ENCODE results near the gene SVIL.

SVIL gene

DNA sequence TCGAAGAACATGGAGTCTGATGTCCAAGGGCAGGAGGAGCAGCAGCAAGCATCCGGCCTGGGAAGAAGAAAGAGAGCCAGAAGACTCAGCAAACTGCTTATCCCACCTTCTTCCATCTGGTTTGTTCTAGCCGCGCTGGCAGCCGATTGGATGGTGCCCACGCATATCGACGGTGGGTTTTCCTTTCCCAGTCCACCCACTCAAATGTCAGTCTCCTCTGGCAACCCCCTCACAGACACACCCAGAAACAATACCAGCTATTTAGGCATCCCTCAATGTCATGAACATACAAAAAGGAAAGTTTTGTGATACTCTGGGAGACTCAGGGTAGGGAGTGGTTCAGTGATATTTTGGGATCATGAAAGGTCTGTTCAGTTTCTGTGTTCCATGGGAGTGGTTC, 206.3 kb downstream of the SVIL start:
- TF ChIP-seq NFIC (IDR thresholded peaks at IDR 0.05): no peak

DNA sequence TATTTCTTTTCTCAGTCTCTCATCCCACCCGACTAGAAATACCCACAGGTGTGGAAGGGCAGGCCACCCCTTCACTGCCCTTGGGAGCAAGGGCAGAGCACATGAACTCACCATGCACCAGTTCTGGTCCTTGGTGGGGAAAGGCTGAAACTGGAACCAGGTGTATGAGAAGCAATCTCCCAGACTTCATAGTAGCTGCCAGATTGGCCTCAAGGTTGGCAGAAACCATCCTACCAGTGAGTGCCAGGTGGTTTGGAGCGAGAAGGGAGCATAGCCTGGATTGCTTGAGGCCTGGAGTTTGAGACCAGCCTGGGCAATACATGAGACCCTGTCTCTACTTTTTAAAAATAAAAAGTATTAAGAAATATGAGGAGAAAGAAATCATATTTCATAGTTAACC, 207.1 kb downstream of the SVIL start:
- TF ChIP-seq YY1 (IDR thresholded peaks at IDR 0.05; ENCODE audit: low read depth) (no peak), RAD21 (IDR thresholded peaks at IDR 0.05; ENCODE audit: low read depth) (no peak), TEAD4 (IDR thresholded peaks at IDR 0.05) (no peak), EP300 (IDR thresholded peaks at IDR 0.05; ENCODE audit: borderline replicate concordance) (no peak), TAF1 (IDR thresholded peaks at IDR 0.05; ENCODE audit: low read depth) (no peak), ZBTB7A (IDR thresholded peaks at IDR 0.05; ENCODE audit: low read depth) (no peak), EGR1 (IDR thresholded peaks at IDR 0.05) (no peak), FOXM1 (IDR thresholded peaks at IDR 0.05; ENCODE audit: borderline replicate concordance, low read depth) (no peak), NFIC (IDR thresholded peaks at IDR 0.05) (no peak), TCF12 (IDR thresholded peaks at IDR 0.05; ENCODE audit: low read depth) (no peak), CREB1 (IDR thresholded peaks at IDR 0.05; ENCODE audit: low read depth) (no peak), CEBPB (IDR thresholded peaks at IDR 0.05) (no peak)
- TF ChIP-seq, protein P1, sequence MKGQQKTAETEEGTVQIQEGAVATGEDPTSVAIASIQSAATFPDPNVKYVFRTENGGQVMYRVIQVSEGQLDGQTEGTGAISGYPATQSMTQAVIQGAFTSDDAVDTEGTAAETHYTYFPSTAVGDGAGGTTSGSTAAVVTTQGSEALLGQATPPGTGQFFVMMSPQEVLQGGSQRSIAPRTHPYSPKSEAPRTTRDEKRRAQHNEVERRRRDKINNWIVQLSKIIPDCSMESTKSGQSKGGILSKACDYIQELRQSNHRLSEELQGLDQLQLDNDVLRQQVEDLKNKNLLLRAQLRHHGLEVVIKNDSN (IDR thresholded peaks at IDR 0.05): no peak
- TF ChIP-seq, protein P2, sequence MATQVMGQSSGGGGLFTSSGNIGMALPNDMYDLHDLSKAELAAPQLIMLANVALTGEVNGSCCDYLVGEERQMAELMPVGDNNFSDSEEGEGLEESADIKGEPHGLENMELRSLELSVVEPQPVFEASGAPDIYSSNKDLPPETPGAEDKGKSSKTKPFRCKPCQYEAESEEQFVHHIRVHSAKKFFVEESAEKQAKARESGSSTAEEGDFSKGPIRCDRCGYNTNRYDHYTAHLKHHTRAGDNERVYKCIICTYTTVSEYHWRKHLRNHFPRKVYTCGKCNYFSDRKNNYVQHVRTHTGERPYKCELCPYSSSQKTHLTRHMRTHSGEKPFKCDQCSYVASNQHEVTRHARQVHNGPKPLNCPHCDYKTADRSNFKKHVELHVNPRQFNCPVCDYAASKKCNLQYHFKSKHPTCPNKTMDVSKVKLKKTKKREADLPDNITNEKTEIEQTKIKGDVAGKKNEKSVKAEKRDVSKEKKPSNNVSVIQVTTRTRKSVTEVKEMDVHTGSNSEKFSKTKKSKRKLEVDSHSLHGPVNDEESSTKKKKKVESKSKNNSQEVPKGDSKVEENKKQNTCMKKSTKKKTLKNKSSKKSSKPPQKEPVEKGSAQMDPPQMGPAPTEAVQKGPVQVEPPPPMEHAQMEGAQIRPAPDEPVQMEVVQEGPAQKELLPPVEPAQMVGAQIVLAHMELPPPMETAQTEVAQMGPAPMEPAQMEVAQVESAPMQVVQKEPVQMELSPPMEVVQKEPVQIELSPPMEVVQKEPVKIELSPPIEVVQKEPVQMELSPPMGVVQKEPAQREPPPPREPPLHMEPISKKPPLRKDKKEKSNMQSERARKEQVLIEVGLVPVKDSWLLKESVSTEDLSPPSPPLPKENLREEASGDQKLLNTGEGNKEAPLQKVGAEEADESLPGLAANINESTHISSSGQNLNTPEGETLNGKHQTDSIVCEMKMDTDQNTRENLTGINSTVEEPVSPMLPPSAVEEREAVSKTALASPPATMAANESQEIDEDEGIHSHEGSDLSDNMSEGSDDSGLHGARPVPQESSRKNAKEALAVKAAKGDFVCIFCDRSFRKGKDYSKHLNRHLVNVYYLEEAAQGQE (IDR thresholded peaks at IDR 0.05; ENCODE audit: low read depth): no peak
- TF ChIP-seq, protein P3, sequence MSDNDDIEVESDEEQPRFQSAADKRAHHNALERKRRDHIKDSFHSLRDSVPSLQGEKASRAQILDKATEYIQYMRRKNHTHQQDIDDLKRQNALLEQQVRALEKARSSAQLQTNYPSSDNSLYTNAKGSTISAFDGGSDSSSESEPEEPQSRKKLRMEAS (IDR thresholded peaks at IDR 0.05): no peak

DNA sequence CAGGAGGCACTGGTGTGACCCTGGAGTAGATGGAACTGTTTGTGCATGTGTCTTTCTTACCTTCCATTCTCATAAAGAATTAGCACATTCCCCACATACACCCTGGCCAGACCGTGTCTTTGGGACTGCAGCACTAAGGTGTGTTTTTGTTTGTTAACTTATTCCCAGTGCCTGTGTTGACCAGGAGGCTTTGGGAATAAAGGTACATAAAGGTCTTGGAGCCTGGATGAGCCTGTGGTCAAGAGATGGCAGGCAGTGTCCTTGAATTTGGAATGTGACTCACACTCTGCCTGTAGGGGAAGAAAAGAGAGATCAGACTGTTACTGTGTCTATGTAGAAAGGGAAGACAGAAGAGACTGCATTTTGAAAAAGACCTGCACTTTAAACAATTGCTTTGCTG, 208.4 kb downstream of the SVIL start:
- TF ChIP-seq YY1 (IDR thresholded peaks at IDR 0.05; ENCODE audit: low read depth) (no peak), CEBPB (IDR thresholded peaks at IDR 0.05) (no peak), TEAD4 (IDR thresholded peaks at IDR 0.05) (no peak), CREB1 (IDR thresholded peaks at IDR 0.05; ENCODE audit: low read depth) (no peak), RAD21 (IDR thresholded peaks at IDR 0.05; ENCODE audit: low read depth) (no peak), NFIC (IDR thresholded peaks at IDR 0.05) (no peak), TCF12 (IDR thresholded peaks at IDR 0.05; ENCODE audit: low read depth) (no peak)
- TF ChIP-seq, protein P3 (IDR thresholded peaks at IDR 0.05): no peak
- TF ChIP-seq, protein P2 (IDR thresholded peaks at IDR 0.05; ENCODE audit: low read depth): no peak

DNA sequence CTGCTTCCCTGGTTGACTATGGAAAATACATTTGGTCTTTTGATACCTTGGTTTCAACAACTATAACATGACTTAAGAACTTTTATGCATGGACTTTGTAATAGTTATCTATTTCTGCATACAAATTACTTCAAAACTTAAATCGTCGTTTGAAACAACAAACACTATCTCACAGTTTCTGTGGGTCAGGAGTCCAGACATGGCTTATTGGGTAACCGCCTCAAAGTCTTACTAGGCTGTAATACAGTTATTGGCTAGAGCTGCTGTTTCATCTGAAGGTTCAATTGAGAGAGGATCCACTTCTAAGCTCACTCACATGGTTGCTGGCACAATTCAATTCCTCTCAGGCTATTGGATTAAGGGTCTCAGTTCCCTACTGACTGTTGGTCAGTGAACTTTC, 210.8 kb downstream of the SVIL start:
- TF ChIP-seq CEBPB (IDR thresholded peaks at IDR 0.05) (no peak), TAF1 (IDR thresholded peaks at IDR 0.05; ENCODE audit: low read depth) (no peak), YY1 (IDR thresholded peaks at IDR 0.05; ENCODE audit: low read depth) (no peak), CREB1 (IDR thresholded peaks at IDR 0.05; ENCODE audit: low read depth) (no peak), RAD21 (IDR thresholded peaks at IDR 0.05; ENCODE audit: low read depth) (no peak), EP300 (IDR thresholded peaks at IDR 0.05; ENCODE audit: borderline replicate concordance) (no peak), TCF12 (IDR thresholded peaks at IDR 0.05; ENCODE audit: low read depth) (no peak)

DNA sequence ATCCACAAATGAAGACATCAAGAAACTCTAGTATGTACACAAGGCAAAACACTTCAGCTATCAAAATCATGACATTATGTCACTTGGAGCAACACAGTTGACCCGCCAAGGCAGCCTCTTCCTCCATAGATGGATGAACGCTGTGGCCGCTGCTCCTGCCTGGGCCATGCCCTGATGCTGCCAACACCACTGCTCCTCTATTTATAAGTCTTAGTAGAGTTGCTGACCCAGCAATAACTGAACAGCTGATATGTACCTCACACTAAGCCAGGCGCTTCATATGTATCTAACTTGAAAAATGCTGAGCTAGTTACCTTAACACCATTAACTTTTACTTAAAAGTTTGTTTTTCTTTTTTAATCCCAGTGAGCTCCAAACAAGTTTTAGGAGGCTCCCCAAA, 214.0 kb downstream of the SVIL start:
- TF ChIP-seq TCF12 (IDR thresholded peaks at IDR 0.05; ENCODE audit: low read depth) (no peak), NFIC (IDR thresholded peaks at IDR 0.05) (no peak), EGR1 (IDR thresholded peaks at IDR 0.05) (no peak), CEBPB (IDR thresholded peaks at IDR 0.05) (no peak), TAF1 (IDR thresholded peaks at IDR 0.05; ENCODE audit: low read depth) (no peak), RAD21 (IDR thresholded peaks at IDR 0.05; ENCODE audit: low read depth) (no peak), ZBTB7A (IDR thresholded peaks at IDR 0.05; ENCODE audit: low read depth) (no peak), FOXM1 (IDR thresholded peaks at IDR 0.05; ENCODE audit: borderline replicate concordance, low read depth) (no peak), YY1 (IDR thresholded peaks at IDR 0.05; ENCODE audit: low read depth) (no peak), EP300 (IDR thresholded peaks at IDR 0.05; ENCODE audit: borderline replicate concordance) (no peak), CREB1 (IDR thresholded peaks at IDR 0.05; ENCODE audit: low read depth) (no peak), TEAD4 (IDR thresholded peaks at IDR 0.05) (no peak)
- TF ChIP-seq, protein P3 (IDR thresholded peaks at IDR 0.05): no peak
- TF ChIP-seq, protein P2 (IDR thresholded peaks at IDR 0.05; ENCODE audit: low read depth): no peak
- TF ChIP-seq, protein P1 (IDR thresholded peaks at IDR 0.05): no peak
